Measurements from ENCODE around the gene AGXT2. TPM values are rescaled to one million over a fixed set of nuclear protein-coding genes. Genes with fewer than 3 reads are reported as not detected.

AGXT2 gene
- total RNA-seq, 6 experiments from 2014 or later, result 24.7 to 88.2 (median 55.8) TPM

DNA sequence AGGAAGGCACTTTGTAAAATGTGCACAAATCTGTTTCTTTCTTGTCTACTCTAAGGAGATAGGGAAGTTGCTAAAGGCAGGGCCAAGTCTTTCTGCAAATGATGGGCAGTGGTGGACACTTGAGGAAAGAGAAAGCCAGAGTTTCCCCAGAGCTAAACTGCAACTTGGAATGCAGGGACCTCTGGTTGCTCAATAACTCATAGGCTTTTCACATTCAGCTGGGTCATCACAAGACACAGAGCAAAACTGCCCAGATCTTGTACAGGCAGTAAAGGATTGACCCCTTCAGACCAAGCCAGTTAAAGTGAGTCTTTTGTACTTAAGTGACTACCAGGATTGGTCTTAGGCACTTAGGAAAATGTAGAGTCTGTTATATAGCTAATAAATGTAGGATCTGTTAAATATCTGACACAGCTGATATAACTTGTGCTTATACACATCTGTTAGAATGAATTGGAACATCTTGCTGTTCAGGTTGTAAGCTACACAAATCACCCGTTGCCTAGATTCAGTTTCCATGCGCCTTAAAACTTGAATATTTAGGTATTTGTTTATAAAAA, 13.5 kb upstream of the AGXT2 start:
- Histone ChIP-seq H3K4me3 (no peak overlapping the region), H3K9me3 (no peaks in the 10 kb centered on the region), H3K27me3 (no peaks in the 10 kb centered on the region), H3K36me3 (no peaks in the 10 kb centered on the region), H3K4me1 (peaks cover 0 to 47% (median 17%) of the 10 kb centered on the region in 4 donors), H3K27ac (peak overlapping the region in 1 of 3 donors; percentile 26)
- ATAC-seq (peak; percentile 63 to 77 (median 66)), DNase-seq (no peak)
- TF ChIP-seq POLR2A (IDR thresholded peaks at IDR 0.05), result no peak
- TF ChIP-seq CTCF (IDR thresholded peaks at IDR 0.05), result no peak
- intact Hi-C loops (cut with DNase I), result no loop called here
- WGBS (ENCODE audit: insufficient coverage, low coverage, low lambda C conversion rate, missing lambda C conversion rate), result 70% methylated on average over 2 of the region's 2 CpGs

DNA sequence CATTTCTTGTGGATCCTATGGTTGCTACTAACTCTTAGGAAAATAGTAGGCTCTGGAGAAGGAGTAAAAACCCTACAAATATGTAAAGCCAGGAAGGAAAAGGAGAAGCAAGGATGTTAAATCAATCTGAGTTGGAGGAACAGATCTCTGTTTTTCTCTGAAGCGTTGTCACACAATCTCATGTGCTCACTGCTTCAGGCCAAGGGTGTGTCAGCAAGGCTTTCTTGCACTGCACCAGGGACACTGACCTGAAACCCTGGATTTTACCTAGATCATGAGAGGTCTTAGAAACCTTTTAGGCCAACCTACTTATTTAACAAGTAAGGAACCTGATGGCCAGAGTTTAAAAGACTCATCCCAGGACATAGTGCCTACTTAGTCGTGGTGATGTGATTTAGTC, 12.5 kb upstream of the AGXT2 start:
- ATAC-seq (no peak), DNase-seq (no peak)
- WGBS (ENCODE audit: insufficient coverage, low coverage, low lambda C conversion rate, missing lambda C conversion rate), result 44% methylated on average over 1 of the region's 2 CpGs
- H3K9me3 ChIP-seq, result no peaks in the 10 kb centered on the region
- no peak for TF ChIP-seq CTCF (IDR thresholded peaks at IDR 0.05)
- no peak for TF ChIP-seq POLR2A (IDR thresholded peaks at IDR 0.05)
- peaks cover 0 to 47% (median 17%) of the 10 kb centered on the region in 4 donors for H3K4me1 ChIP-seq
- H3K27me3 ChIP-seq, result no peaks in the 10 kb centered on the region
- H3K27ac ChIP-seq, result no peak overlapping the region
- intact Hi-C loops (cut with DNase I), result no loop called here
- H3K4me3 ChIP-seq, result no peak overlapping the region
- H3K36me3 ChIP-seq, result no peaks in the 10 kb centered on the region

DNA sequence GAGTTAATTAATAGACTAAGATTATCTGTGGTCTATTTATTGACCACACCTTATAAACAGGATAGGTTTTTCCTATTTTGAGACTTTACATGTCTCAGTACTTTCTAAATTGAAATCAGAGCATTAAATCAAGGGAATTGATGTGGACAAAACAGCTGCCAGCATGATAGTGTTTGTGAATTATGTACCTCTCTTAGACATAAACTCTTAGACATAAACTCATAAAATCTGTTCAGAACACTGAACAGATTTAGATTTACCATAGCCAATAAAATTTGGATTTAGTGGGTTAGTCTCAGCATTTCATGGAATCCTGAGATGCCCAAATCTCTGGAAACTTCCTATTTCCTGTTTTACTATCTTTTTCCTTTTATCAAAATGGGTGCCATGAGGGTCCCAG, 11.5 kb upstream of the AGXT2 start:
- intact Hi-C loops (cut with DNase I), result no loop called here
- TF ChIP-seq POLR2A (IDR thresholded peaks at IDR 0.05) (no peak), CTCF (IDR thresholded peaks at IDR 0.05) (no peak)

GRCh38 chr5:35058374-35058788, 10.6 kb upstream of the AGXT2 start:
- WGBS (ENCODE audit: insufficient coverage, low coverage, low lambda C conversion rate, missing lambda C conversion rate), result 64% methylated on average over 3 of the region's 3 CpGs
- Histone ChIP-seq H3K9me3 (no peaks in the 10 kb centered on the region), H3K36me3 (no peaks in the 10 kb centered on the region), H3K4me3 (no peak overlapping the region), H3K27me3 (no peaks in the 10 kb centered on the region), H3K27ac (no peak overlapping the region), H3K4me1 (peaks cover 0 to 31% (median 14%) of the 10 kb centered on the region in 4 donors)
- ATAC-seq (no peak), DNase-seq (no peak)
- TF ChIP-seq CTCF (IDR thresholded peaks at IDR 0.05) (no peak), POLR2A (IDR thresholded peaks at IDR 0.05) (no peak)
- intact Hi-C loops (cut with DNase I), result no loop called here

More for the DNA sequence above, 11.5 kb upstream of the AGXT2 start:
- Histone ChIP-seq H3K4me1 (peaks cover 0 to 38% (median 14%) of the 10 kb centered on the region in 4 donors), H3K4me3 (no peak overlapping the region), H3K27me3 (no peaks in the 10 kb centered on the region), H3K36me3 (no peaks in the 10 kb centered on the region), H3K27ac (no peak overlapping the region), H3K9me3 (no peaks in the 10 kb centered on the region)
- ATAC-seq (no peak), DNase-seq (no peak)

GRCh38 chr5:35056686-35057085, 8.9 kb upstream of the AGXT2 start:
- TF ChIP-seq CTCF (IDR thresholded peaks at IDR 0.05), result no peak
- no peak for TF ChIP-seq POLR2A (IDR thresholded peaks at IDR 0.05)
- WGBS (ENCODE audit: insufficient coverage, low coverage, low lambda C conversion rate, missing lambda C conversion rate), result 49% methylated on average over 2 of the region's 2 CpGs
- Histone ChIP-seq H3K4me1 (peaks cover 0 to 15% (median 7%) of the 10 kb centered on the region in 4 donors), H3K36me3 (no peaks in the 10 kb centered on the region), H3K27ac (no peak overlapping the region), H3K27me3 (no peaks in the 10 kb centered on the region), H3K4me3 (no peak overlapping the region), H3K9me3 (no peaks in the 10 kb centered on the region)
- no peak for ATAC-seq
- intact Hi-C loops (cut with DNase I), result no loop called here
- DNase-seq, result no peak
